ENCODE results near the gene CHERP.

CHERP gene, protein sequence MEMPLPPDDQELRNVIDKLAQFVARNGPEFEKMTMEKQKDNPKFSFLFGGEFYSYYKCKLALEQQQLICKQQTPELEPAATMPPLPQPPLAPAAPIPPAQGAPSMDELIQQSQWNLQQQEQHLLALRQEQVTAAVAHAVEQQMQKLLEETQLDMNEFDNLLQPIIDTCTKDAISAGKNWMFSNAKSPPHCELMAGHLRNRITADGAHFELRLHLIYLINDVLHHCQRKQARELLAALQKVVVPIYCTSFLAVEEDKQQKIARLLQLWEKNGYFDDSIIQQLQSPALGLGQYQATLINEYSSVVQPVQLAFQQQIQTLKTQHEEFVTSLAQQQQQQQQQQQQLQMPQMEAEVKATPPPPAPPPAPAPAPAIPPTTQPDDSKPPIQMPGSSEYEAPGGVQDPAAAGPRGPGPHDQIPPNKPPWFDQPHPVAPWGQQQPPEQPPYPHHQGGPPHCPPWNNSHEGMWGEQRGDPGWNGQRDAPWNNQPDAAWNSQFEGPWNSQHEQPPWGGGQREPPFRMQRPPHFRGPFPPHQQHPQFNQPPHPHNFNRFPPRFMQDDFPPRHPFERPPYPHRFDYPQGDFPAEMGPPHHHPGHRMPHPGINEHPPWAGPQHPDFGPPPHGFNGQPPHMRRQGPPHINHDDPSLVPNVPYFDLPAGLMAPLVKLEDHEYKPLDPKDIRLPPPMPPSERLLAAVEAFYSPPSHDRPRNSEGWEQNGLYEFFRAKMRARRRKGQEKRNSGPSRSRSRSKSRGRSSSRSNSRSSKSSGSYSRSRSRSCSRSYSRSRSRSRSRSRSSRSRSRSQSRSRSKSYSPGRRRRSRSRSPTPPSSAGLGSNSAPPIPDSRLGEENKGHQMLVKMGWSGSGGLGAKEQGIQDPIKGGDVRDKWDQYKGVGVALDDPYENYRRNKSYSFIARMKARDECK

DNA sequence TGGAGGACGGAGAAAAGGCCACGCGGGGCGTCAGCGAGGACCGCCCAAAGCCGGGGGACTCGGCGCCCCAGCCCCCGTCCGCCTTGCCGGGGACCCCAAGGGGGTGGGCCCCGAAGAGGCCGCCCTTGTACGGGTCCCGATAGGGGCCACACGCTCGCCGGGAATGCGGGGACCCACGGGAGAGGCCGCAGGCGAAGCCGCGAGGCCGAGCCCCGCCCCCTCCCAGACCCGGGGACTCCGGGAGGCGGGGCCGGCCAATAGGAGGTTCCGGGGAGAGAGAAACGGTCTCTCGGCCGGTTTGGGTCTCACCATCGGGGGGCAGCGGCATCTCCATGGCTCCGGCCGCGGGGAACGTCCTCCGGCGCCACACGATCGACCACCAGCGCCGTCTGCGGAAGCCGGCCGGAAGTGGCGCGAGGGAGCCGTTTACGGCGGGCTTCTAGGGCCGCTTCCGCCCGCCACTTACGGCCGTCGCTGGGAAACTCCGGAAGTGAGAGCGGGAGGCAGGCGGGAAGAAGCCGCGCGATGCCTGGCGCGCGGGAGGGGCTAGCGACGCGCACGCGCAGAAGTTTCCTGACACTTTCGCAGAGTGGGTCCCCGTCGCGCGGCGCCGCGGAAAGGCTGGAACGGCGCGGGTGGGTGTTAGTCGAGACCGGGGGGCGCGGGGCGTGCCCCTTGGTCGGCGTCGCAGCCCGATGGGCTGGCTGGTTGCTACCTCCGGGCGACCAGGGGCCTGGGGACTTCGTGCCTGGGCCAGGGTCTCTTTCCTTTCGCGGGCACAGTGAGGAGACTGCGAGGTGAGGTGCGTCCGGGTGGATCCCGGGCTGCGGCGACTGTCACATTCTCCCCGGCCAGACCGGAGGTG, at the start of gene CHERP:
TSS of gene CHERP (minus strand) at position 393 of the 865 bp plus-strand sequence. CDS start at position 334, 59 bp downstream.
- peak; percentile 94 for DNase-seq

DNA sequence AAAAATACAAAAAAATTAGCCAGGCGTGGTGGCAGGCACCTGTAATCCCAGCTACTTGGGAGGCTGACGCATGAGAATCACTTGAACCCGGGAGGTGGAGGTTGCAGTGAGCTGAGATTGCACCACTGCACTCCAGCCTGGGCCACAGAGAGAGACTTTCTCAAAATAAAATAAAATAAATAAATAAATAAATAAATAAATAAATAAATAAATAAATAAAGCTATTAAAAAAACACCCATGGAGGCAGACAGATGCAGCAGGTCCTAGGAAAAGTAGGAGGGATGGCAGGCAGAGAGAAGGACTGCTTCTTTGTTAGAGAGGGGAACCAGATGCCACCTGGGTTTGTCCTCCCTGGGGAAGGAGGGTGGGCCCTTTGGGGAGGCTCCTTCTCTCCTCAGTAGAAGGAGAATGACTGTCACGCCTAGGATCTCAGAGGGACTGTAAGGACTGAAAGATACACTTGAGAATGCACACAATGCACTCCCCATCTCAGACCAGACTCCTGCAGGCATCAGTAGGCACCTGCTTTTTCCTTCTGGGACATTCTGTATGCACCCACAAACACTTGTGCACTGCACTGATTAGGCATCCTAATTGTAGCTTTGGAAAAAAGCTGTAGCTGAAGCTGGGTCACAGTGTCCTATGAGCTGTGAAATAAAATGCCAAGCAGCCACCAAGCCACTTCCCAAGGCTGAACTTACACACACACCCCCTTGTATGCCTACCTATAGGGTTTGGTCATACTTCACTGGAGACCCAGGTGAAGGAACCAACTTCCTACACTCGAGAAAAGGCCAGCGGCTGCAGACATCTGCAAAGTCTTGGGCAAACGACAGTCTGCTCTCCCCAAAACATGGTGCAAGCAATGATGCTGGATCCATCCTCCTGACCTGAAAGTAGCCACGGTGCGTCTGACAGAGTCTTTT, 48.9 kb upstream of the CHERP start:
- peak; percentile 67 for DNase-seq

DNA sequence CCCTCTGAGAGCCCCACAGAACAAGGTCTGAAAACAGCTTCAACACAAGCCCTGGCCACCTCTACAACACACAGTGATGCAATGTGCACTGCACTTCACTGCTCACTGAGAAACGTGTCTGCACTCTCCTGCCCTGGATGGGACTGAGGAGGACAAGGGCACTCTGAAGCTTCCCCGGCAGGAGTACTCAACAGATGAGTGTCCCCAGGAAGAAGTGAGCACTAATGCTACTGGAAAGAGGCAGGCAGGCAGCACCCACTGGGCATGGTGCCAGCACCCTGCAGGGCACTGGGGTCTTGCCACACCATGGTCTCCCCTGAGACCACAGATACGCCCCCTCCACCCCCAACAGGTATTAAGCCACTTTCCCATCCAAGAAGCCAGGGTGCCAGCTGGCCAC, 47.7 kb upstream of the CHERP start:
- peak; percentile 75 for DNase-seq

DNA sequence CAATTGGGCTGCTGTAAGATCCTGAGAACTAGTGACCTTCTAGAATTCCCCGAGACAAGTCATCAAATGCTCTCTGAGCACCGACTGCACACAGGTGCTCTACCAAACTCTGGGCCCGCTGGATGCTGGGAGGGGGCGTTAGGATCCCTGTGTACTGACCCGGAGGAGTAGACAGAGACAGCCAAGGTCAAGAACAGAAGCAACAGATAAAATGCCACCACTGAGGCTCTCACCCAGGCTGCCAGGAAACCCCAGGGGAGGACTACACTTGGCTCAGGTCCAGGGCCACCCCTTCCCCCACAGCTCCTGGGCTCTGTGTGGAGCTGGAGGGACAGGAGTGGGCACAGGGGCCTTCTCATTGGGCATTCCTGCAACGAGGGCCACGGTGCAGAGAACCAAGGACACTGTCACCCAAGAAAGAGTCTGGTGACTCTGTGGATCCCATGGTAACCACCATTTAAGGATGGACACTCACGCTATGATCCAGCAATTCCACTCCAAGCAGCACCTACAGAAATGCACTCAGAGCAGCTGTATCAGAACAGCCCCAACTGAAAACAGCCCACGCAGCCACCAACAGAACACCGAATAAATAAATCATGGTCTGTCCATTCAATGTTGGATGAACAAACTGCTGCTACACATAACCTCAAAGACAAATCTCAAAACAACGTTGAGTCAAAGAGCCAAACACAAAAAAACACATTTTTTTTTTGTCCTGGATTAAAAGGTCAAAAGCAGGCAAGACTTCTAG, 46.8 kb upstream of the CHERP start:
- DNase-seq: no peak

DNA sequence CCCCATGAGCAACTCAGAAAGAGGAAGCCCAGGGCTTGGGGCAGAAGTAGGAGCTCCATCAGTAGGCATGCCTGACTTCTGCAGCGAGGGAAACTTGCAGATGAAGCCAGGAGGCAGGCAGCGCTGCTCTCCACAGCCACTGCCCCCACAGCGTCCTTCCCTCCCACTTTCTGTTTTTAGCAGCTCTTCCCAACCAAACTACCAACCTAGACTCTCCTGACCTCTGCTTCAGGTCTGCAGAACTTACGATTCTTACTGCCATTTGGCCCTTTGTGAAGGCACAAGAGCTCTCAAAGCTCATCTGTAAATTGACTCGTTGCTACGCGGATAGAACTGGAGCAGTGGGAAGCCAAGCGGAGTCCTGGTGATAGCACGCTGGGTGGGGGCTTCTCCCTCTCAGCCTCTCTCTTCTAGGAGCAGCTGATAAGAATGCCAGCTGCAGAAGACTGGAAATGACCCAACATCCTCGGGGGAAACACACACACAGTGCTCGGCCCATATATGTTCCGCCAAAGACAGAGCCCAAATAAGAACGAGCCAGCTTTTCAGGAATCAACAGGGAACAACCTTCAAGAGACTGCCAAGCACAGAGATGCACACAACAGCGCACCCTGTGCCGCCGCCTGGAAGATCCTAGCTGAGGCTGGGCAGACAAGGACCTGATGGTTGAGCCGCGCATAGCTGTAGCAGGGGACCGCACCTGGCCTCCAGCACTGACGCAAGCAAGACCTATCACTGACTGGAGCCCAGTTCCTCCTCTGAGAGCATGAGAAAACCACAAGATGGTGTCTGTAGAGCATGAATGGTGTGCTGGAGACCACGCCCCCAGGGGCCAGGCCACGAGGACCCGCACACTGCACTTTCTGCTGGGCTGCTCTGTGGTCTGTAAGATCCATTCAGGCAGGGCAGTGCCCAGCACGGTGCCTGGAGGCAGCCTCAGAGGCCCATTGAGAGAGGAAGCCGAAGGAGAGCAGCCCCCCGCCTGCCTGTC, 45.9 kb upstream of the CHERP start:
- DNase-seq: no peak

DNA sequence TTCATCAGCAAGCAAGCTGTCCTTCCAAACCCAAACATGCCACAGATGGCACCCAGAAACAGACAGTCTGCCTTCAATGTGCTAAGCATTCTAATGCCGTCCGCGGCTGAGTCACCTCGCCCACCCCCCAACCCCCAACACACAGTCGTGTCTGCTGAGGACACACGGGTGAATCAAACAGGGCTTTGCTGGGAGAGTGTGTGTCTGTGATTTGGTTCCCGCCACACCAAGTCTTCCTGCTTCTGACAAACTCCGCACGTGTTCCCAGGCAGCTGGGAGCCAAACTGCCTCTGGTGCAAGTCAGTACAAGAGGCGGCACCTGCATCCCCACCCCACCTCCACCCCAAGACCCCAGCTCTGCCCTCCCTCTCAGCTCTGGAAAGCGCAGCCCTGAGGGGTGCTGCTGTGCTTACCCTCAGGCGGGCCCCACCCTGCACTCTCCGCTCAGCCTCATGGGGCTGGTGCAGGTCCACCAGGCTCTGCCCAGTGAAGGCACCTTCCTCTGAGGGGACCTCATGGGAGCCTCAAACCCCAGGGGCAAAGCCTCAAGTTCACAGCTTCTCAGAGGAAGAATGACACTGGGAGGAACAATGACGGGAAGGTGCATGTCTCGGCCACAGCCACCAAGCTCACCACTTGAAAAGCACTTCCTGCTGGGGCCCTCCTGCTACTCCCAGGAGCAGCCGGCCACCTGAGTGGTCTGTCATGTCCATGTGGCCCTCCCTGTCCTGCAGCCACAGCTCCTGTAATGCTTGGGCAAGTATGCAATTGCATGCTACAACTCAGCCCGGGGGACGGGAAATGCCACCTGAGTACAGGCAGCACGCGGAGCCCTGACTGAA, 45.0 kb upstream of the CHERP start:
- DNase-seq: peak; percentile 76

DNA sequence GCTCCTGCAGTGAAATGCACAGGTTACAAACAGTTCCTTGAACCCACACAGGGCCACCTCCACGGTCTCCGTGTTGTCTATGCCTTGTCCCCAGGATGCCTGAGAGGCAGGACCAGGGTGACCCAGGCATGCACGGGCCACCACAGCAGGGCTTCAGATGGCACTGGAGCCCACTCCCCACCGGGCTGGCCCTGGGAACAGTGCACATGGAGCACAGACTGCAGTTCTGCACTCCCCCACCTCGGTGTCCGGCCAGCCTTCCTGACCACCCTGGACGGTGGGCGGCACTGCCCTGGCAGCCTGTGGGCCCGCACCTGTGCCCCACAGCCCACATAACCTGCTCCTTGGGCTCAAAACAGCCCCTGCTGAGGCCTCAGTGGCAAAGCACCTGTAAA, 44.2 kb upstream of the CHERP start:
- no peak for DNase-seq

DNA sequence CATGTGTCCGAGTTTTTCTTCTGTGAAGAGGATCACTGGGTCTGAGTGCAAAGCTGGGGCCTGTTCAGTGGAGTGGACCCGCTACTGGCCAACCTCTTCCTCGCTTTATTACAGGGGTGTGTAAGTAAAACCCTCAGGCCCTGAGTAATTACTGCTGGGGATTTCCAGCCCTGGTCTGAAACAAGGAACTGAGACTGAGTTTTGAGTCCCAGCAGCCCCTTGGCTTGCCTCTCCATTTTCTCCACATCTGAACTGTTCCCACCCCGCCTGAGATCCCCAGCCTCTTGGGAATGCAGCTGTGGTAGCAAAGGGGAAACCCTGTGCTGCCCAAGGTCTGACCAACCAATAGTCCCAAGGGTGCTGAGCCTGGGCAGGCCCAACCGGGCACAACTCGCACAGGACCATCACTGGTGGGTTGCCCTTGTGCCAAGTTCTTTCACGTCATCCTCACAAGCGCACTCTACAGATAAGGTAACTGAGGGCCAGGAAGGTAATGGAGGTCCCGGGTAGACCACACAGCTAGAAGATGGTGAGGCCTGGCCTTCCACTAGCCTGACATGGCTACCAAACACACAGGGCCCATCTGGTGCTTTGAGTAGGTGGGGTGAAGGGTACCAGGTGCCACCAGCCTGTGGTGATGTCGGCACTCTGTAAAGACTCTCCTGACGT, 43.7 kb upstream of the CHERP start:
- DNase-seq: no peak

DNA sequence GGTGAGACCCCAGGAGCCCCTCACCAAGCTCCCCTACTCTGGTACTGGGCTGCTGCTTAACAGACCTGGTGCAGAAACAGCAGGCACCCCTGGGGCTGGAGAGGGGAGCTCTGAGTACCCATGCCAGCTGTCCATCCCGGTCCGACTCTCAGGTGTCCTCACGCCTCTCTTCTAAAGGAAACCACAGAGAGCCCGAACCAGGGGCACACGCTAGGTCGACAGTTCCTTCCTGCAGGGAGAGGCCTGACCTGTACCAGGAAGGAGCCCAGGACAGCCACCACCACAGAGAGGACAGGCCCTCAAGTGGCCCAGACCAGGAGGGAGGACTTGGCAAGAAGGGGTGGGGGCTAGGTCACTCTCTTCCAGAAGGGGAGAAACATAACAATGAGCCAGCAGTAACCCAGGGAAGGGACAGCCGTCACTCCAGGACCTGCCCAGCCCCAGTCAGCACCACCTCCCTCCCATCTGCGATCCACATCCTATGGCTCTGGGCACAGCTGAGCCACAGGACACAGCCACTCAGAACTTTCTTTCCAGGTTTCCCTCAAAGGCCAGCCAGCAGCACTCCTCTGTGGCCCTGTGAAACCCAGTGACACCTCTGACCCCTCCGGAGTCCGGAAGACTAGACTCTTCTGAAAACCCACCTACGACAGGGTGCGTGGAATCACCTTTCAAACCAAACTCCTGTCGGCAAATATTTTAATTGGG, 43.0 kb upstream of the CHERP start:
- DNase-seq: no peak

DNA sequence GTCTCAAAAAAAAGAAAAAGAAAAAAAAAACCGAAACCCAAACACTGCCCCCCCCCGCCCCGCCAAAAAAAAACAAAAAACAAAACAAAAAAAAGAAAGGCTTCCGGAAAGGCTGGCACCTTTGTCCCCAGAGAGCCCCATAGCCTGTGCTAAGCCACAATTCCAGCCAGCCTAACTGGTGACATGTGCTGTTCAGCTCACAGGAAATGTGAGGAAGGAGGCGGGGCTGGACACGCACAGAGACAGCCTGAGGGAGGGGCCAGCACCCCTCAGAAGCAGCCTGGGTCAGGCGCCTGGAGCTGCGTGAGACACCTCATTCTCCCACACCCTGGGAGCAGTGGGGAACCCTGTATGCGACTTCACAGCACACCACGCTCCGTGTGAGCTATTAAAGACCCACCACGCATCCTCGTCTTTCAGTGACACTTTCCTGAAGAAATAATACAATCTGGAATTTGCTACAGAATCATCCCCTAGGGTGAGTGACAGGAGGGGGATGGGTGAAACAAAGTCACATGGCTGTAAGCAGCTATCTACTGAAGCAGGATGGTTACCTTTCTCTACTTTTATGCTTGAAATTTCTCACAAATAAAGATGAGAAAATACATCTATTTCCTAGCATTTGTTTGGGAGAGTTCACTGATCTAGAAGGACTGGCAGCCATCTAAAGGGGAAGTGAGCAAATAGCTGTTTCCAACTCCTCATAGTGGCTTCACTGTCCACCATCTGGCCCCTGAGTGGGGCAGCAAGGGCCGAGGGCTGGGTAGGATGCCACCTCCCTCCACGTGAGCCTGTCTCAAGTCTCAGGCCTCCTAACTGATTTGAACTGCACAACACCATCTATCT, 42.2 kb upstream of the CHERP start:
- peak; percentile 94 for DNase-seq

DNA sequence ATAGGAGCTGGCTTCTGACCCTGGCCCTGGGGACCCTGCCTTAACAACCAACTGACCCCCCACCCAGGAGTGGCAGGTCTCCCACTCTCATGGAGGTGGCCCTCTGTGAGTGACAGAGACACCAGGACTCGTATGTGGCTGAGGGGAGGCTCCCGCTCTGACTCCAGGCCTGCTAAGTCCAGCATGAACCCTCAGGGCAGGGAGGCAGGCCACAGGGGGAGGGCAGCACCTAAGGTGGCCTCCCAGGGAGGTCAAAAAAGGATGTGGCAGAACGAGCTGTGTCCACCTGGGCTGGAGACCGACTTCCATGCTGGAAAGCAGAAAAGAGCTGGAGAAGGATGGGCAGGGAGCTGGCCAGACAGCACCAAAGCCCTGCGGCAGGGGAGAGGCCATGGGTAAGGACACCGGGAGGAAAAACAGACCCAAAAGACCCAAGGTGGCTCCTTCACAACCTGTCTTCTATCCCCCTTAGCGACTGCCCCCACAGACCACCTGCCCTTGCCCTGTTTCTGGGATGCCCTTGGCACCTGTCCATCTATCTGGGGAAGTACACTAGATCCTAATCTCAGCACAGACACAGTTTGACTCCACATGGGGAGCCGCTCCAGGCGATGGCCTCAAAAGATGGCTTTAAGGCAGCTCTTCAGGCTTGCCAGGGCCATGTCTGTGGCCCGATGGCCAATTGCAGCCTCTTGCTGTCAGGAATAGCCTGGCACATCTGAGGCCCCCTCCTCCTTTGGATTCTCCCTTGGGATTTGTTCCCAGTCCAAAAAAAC, 40.4 kb upstream of the CHERP start:
- no peak for DNase-seq

DNA sequence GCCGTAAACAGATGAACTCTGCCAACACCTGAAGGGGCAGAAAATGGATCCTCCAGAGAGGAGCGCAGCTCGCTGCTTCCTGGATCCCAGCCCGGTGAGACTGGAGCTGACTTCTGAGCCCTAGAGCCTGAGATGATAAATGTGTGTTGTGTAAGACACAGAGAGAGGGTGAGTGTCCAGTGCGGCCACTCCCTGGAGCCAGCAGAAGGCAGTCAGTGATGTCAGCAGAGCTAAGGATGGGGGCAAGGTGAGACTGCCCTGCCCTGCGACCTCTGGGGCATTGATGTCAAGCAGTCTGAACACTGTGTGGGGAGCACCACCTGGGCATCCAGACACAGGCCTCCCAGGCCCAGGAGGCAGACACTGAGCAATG, 39.7 kb upstream of the CHERP start:
- DNase-seq: no peak

DNA sequence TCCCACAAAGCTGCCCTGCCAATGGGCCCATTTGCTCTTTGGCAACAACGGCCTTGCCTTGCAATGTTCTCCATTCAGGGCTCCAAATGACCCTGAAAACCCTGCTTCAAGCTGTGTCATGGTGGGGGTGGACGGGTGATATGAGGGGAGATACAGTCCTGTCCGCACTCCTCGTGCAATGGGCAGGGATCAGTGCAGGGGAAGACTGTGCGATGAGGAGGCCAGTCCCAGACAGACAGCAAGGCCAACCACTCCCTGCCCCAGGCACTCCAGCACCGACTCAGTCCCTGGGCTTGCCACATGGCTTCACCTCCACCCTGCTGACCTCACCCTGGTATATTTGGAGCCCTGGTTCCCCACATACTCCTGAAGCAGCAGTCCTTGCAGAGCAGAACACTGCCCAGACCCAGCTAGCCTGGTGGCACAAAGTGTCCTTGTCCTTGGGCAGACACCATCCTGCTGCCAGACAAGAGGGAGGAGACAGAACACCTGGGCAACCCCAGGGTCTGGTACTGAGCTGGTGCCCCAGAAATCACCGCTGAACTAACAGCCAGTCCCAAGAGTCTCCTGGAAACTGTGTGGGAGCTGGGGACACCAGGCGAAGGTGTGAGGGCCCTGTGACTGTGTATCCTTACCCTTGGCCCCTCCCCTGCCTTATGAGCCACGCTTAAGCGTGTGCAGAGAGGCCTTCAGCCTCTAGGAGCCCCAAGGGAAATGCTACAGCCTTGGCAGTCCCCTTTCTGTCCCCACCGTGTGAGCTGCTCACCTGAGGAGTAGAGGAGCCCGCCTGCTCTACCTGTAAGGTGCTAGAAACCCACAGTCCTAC, 39.1 kb upstream of the CHERP start:
- no peak for DNase-seq

DNA sequence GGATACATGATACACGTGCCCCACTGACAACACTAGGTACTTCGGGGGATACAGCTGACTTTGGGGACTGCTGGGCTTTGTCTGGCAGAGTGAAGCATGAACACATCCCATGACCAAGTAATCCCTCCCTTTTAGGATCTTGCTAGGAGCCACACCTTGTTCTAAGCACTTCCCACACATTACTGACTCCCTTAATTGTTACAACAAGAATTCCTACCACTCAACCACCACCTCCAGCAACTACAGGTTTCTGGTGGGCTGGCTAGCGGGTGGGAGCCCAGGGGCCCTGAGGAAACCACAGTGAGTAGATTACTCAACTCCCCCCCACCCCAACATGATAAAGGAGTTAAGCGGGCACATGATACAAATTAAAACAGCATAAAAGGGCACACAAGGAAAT, 37.1 kb upstream of the CHERP start:
- no peak for DNase-seq

DNA sequence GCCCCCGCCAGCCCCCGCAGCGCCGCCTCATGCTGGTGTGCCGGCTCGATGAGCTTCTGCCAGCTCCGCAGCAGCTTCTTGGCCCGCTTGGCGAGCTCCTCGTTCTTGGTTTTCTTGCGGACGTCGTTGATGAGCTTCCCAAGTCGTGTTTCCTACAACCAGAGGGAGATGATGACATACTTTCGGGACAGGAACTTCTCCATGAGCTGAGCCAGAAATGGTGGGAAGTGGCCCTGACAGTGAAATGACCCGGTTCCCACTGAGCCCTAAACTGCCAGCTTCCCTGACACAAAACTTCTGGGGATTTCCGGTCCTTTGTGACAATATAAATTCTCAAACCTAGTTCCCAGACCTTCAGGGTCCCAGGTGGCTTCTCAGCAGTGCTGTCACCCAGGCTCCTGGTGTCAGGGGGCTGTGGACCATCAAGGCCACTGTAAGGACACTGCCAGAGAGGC, 35.3 kb upstream of the CHERP start:
- DNase-seq: no peak
